Fibroblast of lung (primary cell): ENCODE results near the gene CHRNA3.

Experiments
- EZH2 ChIP-seq: IDR thresholded peaks from 2 replicates; pipeline ENCODE4 v1.5.1; 2012; ENCODE audit warnings: low read length, control low read depth, mild to moderate bottlenecking; ENCODE audit errors: missing control alignments
- TF ChIP-seq, protein P1 (sequence below), 2 donors: IDR thresholded peaks in 1 of 2; conservative IDR thresholded peaks in 1 of 2; 1 replicate in 1 of 2; 2 replicates in 1 of 2; pipeline ENCODE4 v1.5.1; 2011 to 2012; ENCODE audit warnings: low read length in 2 of 2, control low read depth in 1 of 2, inconsistent platforms in 1 of 2, low read depth in 1 of 2, mild to moderate bottlenecking in 1 of 2

DNA sequence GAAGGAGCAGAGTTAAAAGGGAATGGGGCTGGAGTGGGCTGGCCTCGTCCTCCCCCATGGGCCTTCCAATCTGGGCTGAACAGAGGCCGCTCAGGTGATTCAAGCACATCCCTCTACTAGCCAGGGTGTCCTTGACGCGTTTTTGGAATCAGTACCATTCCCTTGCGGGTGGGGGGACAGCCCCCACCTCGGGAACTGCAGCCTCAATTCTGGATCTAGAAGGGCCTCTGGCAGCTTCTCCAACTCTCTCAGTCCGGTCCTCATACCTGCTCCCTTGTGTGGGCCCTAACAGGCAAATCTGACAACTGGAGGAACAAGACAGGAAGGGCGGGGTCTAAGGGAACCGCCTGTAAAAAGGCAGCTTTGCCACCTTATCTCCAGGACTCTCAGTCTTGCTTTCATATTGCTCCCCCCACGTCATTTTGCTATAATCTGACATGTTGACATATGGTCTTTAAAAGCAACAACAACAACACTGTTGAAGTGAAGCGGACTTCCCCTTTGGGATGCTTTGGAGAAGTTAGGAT is 21.0 kb upstream of the CHRNA3 start:
- TF ChIP-seq, protein P1, sequence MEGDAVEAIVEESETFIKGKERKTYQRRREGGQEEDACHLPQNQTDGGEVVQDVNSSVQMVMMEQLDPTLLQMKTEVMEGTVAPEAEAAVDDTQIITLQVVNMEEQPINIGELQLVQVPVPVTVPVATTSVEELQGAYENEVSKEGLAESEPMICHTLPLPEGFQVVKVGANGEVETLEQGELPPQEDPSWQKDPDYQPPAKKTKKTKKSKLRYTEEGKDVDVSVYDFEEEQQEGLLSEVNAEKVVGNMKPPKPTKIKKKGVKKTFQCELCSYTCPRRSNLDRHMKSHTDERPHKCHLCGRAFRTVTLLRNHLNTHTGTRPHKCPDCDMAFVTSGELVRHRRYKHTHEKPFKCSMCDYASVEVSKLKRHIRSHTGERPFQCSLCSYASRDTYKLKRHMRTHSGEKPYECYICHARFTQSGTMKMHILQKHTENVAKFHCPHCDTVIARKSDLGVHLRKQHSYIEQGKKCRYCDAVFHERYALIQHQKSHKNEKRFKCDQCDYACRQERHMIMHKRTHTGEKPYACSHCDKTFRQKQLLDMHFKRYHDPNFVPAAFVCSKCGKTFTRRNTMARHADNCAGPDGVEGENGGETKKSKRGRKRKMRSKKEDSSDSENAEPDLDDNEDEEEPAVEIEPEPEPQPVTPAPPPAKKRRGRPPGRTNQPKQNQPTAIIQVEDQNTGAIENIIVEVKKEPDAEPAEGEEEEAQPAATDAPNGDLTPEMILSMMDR (conservative IDR thresholded peaks at IDR 0.05 in 1 of 2, IDR thresholded peaks at IDR 0.05 in 1 of 2; ENCODE audit: low read depth in 1 of 2, low read length in 2 of 2) = no peak
- no peak for TF ChIP-seq EZH2
